ENCODE results near the gene OTOP2.

OTOP2 gene

DNA sequence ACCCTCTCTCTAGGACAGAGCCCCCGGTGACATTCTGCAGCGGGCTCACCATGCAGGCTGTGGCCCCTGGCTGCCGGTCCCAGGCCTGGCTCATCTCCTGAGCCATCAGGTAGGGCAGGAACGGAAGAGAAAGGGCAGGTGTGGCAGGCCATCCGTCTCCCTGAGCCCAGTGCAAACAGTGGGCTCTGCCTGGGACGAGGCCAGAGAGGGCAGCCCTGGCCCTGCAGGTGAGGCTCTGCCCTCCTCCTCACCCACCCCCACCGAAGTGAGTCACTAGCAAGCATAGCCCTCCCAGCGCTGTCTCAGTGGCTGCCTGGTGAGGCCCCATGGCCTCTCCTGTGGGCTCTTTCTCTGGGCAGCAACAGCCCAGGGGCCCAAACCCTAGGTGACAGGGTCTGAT lies 26.1 kb downstream of the OTOP2 start:
- H3K27ac ChIP-seq (replicated peaks), result no peak overlapping the region
- no peak for DNase-seq (ENCODE audit: low read depth in 1 of 2, low spot score in 1 of 2)
- H3K27me3 ChIP-seq (ENCODE audit: insufficient read depth, poor library complexity, severe bottlenecking), result no peaks in the 10 kb centered on the region
- no peak overlapping the region for H3K4me3 ChIP-seq (replicated peaks; ENCODE audit: insufficient read depth, low read length)
- no peak for TF ChIP-seq SPI1 (IDR thresholded peaks at IDR 0.05; ENCODE audit: borderline replicate concordance, low read depth)
- TF ChIP-seq, protein P1, sequence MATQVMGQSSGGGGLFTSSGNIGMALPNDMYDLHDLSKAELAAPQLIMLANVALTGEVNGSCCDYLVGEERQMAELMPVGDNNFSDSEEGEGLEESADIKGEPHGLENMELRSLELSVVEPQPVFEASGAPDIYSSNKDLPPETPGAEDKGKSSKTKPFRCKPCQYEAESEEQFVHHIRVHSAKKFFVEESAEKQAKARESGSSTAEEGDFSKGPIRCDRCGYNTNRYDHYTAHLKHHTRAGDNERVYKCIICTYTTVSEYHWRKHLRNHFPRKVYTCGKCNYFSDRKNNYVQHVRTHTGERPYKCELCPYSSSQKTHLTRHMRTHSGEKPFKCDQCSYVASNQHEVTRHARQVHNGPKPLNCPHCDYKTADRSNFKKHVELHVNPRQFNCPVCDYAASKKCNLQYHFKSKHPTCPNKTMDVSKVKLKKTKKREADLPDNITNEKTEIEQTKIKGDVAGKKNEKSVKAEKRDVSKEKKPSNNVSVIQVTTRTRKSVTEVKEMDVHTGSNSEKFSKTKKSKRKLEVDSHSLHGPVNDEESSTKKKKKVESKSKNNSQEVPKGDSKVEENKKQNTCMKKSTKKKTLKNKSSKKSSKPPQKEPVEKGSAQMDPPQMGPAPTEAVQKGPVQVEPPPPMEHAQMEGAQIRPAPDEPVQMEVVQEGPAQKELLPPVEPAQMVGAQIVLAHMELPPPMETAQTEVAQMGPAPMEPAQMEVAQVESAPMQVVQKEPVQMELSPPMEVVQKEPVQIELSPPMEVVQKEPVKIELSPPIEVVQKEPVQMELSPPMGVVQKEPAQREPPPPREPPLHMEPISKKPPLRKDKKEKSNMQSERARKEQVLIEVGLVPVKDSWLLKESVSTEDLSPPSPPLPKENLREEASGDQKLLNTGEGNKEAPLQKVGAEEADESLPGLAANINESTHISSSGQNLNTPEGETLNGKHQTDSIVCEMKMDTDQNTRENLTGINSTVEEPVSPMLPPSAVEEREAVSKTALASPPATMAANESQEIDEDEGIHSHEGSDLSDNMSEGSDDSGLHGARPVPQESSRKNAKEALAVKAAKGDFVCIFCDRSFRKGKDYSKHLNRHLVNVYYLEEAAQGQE (IDR thresholded peaks at IDR 0.05; ENCODE audit: insufficient replicate concordance, low read depth), result no peak

DNA sequence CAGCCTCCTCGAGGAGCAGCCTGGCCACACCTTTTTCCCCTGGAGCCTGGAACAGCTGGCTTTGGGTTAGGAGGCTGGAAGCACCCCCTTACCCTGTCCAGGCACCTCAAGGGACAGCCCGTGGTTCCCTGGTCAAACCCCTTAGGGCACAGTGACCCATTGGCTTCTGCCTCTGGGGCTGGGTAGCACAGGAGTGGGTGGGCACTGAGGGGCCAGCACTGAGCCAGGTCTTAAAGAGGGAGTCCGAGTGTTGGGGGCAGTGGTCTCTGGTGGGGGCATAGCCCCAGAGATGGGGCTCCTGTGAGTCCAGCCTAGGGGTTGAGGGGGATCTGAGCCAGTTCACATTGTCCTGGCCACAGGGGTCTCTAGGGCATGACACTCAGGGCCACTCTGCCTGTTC lies 27.0 kb downstream of the OTOP2 start:
- DNase-seq (ENCODE audit: low read depth in 1 of 2, low spot score in 1 of 2), result no peak
- Histone ChIP-seq H3K27me3 (ENCODE audit: insufficient read depth, poor library complexity, severe bottlenecking) (no peaks in the 10 kb centered on the region), H3K27ac (replicated peaks) (no peak overlapping the region), H3K4me3 (replicated peaks; ENCODE audit: insufficient read depth, low read length) (no peak overlapping the region)
- TF ChIP-seq, protein P1 (IDR thresholded peaks at IDR 0.05; ENCODE audit: insufficient replicate concordance, low read depth), result no peak
- no peak for TF ChIP-seq POLR2AphosphoS5 (IDR thresholded peaks at IDR 0.05; ENCODE audit: low read depth)
- TF ChIP-seq GABPA (IDR thresholded peaks at IDR 0.05; ENCODE audit: low read depth), result no peak
- no peak for TF ChIP-seq SPI1 (IDR thresholded peaks at IDR 0.05; ENCODE audit: borderline replicate concordance, low read depth)
- TF ChIP-seq, protein P2, sequence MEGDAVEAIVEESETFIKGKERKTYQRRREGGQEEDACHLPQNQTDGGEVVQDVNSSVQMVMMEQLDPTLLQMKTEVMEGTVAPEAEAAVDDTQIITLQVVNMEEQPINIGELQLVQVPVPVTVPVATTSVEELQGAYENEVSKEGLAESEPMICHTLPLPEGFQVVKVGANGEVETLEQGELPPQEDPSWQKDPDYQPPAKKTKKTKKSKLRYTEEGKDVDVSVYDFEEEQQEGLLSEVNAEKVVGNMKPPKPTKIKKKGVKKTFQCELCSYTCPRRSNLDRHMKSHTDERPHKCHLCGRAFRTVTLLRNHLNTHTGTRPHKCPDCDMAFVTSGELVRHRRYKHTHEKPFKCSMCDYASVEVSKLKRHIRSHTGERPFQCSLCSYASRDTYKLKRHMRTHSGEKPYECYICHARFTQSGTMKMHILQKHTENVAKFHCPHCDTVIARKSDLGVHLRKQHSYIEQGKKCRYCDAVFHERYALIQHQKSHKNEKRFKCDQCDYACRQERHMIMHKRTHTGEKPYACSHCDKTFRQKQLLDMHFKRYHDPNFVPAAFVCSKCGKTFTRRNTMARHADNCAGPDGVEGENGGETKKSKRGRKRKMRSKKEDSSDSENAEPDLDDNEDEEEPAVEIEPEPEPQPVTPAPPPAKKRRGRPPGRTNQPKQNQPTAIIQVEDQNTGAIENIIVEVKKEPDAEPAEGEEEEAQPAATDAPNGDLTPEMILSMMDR (IDR thresholded peaks at IDR 0.05; ENCODE audit: insufficient read depth, low read length), result no peak

DNA sequence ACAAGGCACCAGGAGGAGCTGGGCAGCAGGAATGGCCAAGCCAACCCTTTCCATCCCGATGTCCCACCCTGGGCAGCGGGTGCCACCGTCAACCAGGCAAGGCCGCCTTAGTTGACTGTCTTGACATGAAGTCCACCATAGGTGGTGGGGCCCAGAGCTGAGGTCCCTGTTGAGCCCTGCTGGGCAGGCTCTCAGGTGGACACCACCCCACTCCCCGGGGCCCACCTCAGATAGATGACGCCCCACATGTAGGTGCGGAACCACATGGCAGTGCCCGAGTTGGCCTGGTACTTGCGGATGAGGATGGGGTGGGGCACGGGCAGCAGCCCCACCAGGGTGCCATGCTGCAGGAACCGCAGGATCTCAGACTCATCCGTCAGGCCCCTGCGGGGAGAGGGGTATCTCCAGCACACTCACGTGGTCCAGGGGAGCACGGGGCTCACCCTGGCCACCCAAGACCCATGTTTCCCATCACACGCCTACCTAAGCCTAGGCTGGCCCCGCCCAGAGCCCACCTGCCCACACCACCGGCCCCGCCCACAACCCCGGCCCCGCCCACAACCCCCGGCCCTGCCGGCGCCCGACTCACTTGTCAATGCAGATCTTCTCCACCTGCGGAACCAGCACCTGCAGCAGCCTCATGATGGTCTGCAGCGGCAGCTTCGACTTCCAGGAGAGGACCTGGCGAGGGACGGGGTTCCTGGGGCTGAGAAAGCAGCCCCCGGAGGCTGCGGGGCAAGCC lies 27.8 kb downstream of the OTOP2 start:
- Histone ChIP-seq H3K4me3 (replicated peaks; ENCODE audit: insufficient read depth, low read length) (no peak overlapping the region), H3K27ac (replicated peaks) (no peak overlapping the region), H3K27me3 (ENCODE audit: insufficient read depth, poor library complexity, severe bottlenecking) (no peaks in the 10 kb centered on the region)
- no peak for DNase-seq (ENCODE audit: low read depth in 1 of 2, low spot score in 1 of 2)
- TF ChIP-seq, protein P1 (IDR thresholded peaks at IDR 0.05; ENCODE audit: insufficient replicate concordance, low read depth), result no peak
- TF ChIP-seq, protein P2 (IDR thresholded peaks at IDR 0.05; ENCODE audit: insufficient read depth, low read length), result no peak
- TF ChIP-seq GABPA (IDR thresholded peaks at IDR 0.05; ENCODE audit: low read depth) (no peak), POLR2AphosphoS5 (IDR thresholded peaks at IDR 0.05; ENCODE audit: low read depth) (no peak), SPI1 (IDR thresholded peaks at IDR 0.05; ENCODE audit: borderline replicate concordance, low read depth) (no peak)
